A549 (cell line): ENCODE measurements around the gene FOXRED1.

Source experiments
- CHD2 ChIP-seq: fragments of 150-350 bp; IDR thresholded peaks from 2 replicates; pipeline ENCODE4 v1.6.1; 2014; ENCODE audit warnings: low read length; ENCODE audit not compliant: partially characterized antibody
- CTCF ChIP-seq: fragments of >200 bp; sonication (Bioruptor Twin); formaldehyde crosslinking; IDR thresholded peaks from 3 replicates; pipeline ENCODE4 v1.5.1; 2016
- ELK1 ChIP-seq: fragments of 150-350 bp; IDR thresholded peaks from 2 replicates; pipeline ENCODE4 v1.6.1; 2014; ENCODE audit warnings: low read depth, mild to moderate bottlenecking, low read length
- KDM1A ChIP-seq: fragments of 200-600 bp; sonication (generic); IDR thresholded peaks from 2 replicates; pipeline ENCODE4 v1.6.1; 2016; ENCODE audit warnings: low read depth, mild to moderate bottlenecking
- POLR2A ChIP-seq: IDR thresholded peaks from 2 replicates; pipeline ENCODE4 v1.6.1; 2012; ENCODE audit warnings: mild to moderate bottlenecking, low read length
- RAD21 ChIP-seq, 2 experiments: fragments of >200 bp in 1 of 2; sonication (Bioruptor Twin) in 1 of 2; formaldehyde crosslinking in 1 of 2; IDR thresholded peaks in 1 of 2; conservative IDR thresholded peaks in 1 of 2; 2 replicates in 1 of 2; 3 replicates in 1 of 2; pipeline ENCODE4 v1.6.1; 2012 to 2018; ENCODE audit warnings: inconsistent platforms in 1 of 2
- RARB ChIP-seq: fragments of 250-450 bp; sonication (Bioruptor Pico); IDR thresholded peaks from 2 replicates; pipeline ENCODE4 v1.8.0; 2021; ENCODE audit warnings: mild to moderate bottlenecking, moderate library complexity
- REST ChIP-seq: fragments of 200-600 bp; sonication (generic); IDR thresholded peaks from 2 replicates; pipeline ENCODE4 v1.6.1; 2016; ENCODE audit warnings: antibody characterized with exemption, mild to moderate bottlenecking, moderate library complexity

GRCh38 chr11:126282361-126282735 lies 13.4 kb downstream of the FOXRED1 start:
- TF ChIP-seq RARB (CRISPR knock-in tag): no peak
- no peak for TF ChIP-seq CTCF
- no peak for TF ChIP-seq REST
- no peak for TF ChIP-seq KDM1A
- no peak for TF ChIP-seq ELK1
- TF ChIP-seq RAD21 (conservative IDR thresholded peaks at IDR 0.05 in 1 of 2, IDR thresholded peaks at IDR 0.05 in 1 of 2): no peak
- TF ChIP-seq CHD2: no peak
- no peak for TF ChIP-seq POLR2A
